GM12864 (cell line): Measurements from ENCODE around the gene BMP8B.

Experiments used
- DNase-seq: peaks from one replicate; pipeline ENCODE4 v3.0.0-alpha.2; 2011; ENCODE audit warnings: low read depth
- H3K4me3 ChIP-seq: 2 replicates; pipeline ENCODE4 v1.5.1; 2011; ENCODE audit warnings: mild to moderate bottlenecking, low read depth, low read length, control low read depth
- TF ChIP-seq, protein P1 (sequence below): IDR thresholded peaks from 2 replicates; pipeline ENCODE4 v1.5.1; 2011; ENCODE audit warnings: low read depth, mild to moderate bottlenecking, moderate library complexity, low read length, control low read depth, inconsistent platforms; ENCODE audit errors: missing control alignments

The BMP8B gene

DNA sequence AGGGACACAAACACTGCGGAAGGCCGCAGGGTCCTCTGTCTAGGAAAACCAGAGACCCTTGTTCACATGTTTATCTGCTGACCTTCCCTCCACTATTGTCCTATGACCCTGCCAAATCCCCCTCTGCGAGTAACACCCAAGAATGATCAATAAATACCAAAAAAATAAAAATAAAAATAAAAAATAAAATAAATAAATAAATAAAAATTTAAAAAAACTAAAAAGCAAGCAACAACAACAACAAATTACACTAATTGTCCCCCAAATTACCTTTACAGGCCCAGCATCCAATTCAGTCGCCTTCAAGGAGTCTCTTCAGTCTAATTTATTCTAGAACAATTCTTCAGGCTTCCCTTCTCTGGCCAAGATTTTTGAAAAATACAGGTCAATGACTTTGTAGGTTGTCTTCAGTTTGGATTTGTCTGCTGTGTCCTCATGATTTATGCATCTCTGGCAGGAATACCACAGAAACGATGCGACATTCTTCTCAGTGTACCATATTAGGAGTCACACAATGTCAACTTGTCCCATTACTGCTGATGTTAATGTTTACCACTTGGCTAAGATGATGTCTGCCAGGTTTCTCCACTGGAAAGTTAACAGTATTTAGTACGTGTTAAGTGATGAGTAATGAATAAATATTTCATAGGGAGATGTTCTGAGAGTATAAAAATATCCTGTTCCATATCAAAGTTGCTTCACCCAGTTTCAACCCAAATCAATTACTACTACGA is 20.3 kb upstream of the BMP8B start:
- no peak overlapping the region for H3K4me3 ChIP-seq
- no peak for DNase-seq
- TF ChIP-seq, protein P1, sequence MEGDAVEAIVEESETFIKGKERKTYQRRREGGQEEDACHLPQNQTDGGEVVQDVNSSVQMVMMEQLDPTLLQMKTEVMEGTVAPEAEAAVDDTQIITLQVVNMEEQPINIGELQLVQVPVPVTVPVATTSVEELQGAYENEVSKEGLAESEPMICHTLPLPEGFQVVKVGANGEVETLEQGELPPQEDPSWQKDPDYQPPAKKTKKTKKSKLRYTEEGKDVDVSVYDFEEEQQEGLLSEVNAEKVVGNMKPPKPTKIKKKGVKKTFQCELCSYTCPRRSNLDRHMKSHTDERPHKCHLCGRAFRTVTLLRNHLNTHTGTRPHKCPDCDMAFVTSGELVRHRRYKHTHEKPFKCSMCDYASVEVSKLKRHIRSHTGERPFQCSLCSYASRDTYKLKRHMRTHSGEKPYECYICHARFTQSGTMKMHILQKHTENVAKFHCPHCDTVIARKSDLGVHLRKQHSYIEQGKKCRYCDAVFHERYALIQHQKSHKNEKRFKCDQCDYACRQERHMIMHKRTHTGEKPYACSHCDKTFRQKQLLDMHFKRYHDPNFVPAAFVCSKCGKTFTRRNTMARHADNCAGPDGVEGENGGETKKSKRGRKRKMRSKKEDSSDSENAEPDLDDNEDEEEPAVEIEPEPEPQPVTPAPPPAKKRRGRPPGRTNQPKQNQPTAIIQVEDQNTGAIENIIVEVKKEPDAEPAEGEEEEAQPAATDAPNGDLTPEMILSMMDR = no peak

DNA sequence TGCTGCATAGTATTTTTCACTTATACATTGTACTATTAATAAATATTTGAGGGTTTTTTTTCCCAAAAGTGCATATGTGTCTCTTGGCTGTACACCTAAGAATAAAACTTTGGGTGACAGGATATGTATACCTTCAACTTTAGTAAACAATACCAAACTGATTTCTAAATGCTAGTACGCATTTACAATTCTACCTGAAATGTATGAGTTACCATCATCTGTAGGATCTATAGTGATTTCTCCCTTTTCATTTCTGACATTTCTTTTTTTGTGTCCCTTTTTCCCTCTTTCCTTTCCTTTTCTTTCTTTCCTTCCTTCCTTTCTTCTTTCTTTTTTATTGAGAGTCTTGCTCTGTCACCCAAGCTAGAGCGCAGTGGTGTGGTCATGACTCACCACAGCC is 16.7 kb upstream of the BMP8B start:
- DNase-seq = no peak
- TF ChIP-seq, protein P1 = no peak
- H3K4me3 ChIP-seq = no peak overlapping the region

DNA sequence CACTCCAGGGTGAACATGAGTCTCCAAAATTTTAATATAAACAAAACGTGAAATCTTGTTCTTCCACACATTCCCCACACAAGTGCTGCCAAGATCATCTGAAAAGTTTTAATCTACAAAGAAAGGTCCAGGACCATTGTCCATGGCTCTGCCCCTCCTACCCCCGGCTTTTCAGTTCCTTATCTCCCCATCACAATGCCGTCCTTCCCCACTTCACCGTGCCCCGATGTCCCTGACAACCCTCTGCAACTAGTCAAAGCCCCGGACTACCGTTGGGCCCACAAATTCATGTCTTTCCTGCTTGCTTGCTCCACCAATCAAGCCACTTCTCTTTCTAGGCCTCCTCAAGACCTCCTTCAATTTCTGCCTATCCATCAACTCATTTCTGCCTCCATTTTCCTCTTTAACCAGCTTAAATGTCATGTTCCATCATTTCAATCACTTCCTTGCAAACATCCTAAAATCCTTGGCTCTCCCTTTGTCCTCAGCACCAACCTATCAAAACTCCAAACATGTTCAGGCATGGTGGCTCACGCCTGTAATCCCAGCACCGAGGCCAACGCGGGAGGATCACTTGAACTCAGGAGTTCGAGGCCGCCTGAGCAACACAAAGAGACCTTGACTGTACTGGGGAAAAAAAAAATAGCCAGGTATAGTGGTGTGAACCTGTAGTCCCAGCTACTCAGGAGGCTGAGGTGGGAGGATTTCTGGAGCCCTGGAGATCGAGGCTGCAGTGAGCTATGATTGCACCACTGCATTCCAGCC is 14.0 kb upstream of the BMP8B start:
- no peak overlapping the region for H3K4me3 ChIP-seq
- DNase-seq = no peak
- TF ChIP-seq, protein P1 = no peak

DNA sequence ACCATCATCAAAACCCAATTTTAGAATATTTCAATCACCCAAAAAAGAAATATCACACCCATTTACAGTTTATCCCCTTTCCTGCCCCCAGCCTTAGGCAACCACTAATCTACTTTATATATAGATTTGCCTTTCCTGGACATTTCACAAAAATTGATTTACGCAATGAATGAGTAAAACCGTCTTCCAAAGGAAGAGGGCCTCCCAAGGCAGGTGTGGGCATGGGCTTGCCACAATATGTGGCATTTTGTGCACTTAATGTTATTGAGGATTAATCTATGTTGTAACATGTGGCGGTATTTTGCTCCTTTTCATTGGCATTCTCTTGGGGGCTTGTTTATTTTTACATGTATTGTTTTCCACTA is 11.8 kb upstream of the BMP8B start:
- H3K4me3 ChIP-seq = no peak overlapping the region
- DNase-seq = no peak
- TF ChIP-seq, protein P1 = no peak

DNA sequence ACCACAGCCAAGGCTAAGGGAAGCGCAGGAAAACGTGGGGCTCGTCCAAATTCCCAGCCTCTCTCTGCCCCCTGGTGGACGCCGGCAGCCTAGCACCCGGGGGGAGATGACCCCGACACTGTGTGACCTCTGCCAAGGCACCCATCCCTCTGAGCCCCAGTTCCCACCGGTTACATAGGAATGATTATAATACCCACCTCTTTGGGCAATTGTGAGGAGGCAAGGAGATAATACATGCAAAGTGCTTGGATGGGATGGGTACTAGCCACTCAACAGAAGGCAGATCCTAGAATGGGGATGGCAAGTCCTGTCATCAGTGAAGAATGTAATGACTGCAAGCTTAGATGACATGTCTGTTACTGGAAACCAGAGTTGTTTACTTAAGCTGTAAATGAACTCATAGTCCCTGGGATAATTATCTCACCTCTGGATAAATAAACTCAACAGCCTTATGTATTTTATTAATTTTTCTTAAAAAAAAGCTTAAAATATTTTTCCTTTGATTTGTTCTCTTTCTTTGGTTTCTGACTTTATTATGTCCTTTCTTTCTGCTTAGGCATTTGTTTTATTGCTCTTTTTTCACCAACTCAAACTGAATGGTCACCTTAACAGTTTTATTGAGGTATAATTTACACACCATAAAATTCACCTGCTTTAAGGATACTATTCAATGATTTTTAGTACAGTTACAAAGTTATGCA is 11.3 kb upstream of the BMP8B start:
- peak overlapping the region; percentile 26 for H3K4me3 ChIP-seq
- DNase-seq = no peak
- TF ChIP-seq, protein P1 = peak; percentile 93

DNA sequence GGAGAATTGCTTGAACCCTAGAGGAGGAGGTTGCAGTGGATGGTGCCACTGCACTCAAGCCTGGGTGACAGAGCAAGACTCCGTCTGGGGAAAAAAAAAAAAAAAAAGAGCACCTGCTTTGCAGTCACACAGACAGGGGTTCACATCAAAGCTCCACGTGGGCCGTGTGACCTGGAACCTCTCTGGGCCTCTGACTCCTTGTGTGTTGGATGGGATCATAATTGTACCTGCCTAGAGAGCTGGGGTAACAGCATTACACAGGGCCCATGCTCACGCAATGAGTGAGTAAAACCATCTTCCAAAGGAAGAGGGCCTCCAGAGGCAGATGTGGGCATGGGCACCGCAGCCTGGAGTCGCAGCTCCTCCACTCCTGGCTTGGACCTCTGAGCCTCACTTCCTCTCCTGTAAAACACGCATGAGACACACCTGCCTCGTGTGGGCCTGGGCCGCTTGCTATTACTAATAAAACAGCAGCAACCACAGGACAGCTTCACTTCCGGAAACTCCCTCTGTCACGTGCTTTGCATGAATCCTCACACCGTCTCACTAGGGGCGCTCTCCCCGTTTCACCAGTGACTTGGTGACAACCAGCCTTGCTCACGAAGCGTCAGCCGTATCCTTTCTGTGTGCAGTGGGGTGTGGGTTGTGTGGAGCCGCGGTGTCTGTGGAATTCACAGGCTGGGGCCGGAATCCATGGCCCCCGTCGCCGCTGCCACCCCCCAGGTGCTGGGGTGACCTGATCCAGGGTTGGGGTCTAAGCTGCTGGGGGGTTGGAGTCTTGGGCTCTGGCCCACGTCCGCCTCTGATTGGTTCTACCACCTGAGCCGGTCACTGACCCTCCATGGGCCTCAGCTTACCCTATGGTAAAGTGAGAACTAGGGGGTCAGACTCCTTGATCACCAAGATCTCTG is 10.4 kb upstream of the BMP8B start:
- peak; percentile 98 for DNase-seq
- TF ChIP-seq, protein P1 = peak; percentile 71
- peak overlapping the region; percentile 26 for H3K4me3 ChIP-seq
